Measurements from ENCODE around the gene RPH3AL.

DNA sequence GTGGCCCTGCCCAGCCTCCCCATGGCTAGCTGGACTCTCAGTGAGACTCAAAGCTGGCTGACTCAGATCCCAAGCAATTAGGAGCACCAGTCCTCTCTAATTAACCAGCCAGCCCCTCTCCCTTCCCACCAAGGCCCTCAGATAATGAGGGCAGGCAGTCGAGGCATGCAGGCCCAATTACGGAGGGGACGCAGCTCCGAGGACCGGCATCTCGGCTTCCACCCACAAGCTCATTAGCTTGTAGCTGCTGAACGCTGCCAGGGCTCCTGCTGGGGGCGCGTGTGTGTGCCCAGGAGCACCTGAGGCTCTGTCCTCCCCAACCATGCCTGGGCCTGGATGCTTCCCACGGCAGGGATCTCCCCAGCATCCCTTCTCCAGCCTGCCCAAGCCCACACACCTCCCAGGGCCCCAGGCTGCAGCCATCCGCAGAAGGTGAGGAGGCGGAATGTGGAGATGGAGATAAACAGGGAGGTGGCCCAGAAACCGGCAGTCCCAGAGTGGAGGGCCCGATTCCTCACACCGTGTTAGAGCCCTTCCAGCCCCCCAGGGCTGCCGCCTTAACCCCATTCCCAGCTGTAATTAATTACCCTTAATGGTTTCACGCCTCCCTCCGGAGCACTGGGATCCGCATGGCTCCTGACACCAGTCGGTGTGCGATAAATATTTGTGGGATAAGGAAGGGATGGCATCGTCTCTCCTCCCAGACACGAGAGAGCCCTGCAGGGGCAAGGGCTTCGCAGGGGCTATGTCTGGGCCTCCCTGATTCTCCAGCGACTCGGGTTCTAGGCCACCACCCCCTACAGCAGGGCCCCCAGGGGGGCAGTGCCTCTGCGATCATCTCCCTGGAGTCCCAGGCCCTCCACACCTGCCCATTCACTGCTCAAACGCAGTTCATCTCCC, 42.2 kb downstream of the RPH3AL start:
- no peak for TF ChIP-seq CTCF (IDR thresholded peaks at IDR 0.05 in 4 of 5, conservative IDR thresholded peaks at IDR 0.05 in 1 of 5)
- TF ChIP-seq POLR2A (IDR thresholded peaks at IDR 0.05), result no peak

Data from gastrocnemius medialis (tissue), 4 donors.